GM12892 (cell line): ENCODE results near the gene TRANK1.

Source experiments
- POLR2AphosphoS5 ChIP-seq: IDR thresholded peaks from 2 replicates; pipeline ENCODE4 v1.6.1; 2011; ENCODE audit warnings: low read depth, low read length, control low read depth
- TAF1 ChIP-seq: IDR thresholded peaks from 2 replicates; pipeline ENCODE4 v1.6.1; 2011; ENCODE audit warnings: low read depth, mild to moderate bottlenecking, control low read depth, low read length, borderline replicate concordance

GRCh38 chr3:36815375-36815774 lies 129.5 kb downstream of the TRANK1 start:
- TF ChIP-seq TAF1 (no peak), POLR2AphosphoS5 (no peak)
